ENCODE measurements around the gene EHMT1.

- no peak for TF ChIP-seq RAD21 (IDR thresholded peaks at IDR 0.05 in 1 of 2, conservative IDR thresholded peaks at IDR 0.05 in 1 of 2; ENCODE audit: low read depth in 2 of 2, low read length in 2 of 2)
- TF ChIP-seq POLR2AphosphoS5 (IDR thresholded peaks at IDR 0.05; ENCODE audit: low read depth, low read length): no peak
- no peak for TF ChIP-seq POLR2A (IDR thresholded peaks at IDR 0.05; ENCODE audit: control extremely low read depth in 1 of 2, low read depth in 2 of 2, low read length in 2 of 2)
- no peak for TF ChIP-seq CTCF (IDR thresholded peaks at IDR 0.05; ENCODE audit: control extremely low read depth in 1 of 3, insufficient read depth in 1 of 3, low read depth in 1 of 3, low read length in 3 of 3)
- no peak for TF ChIP-seq SP1 (IDR thresholded peaks at IDR 0.05; ENCODE audit: low read depth, low read length)
- no peak for TF ChIP-seq ATF2 (IDR thresholded peaks at IDR 0.05; ENCODE audit: low read length)
- no peak for TF ChIP-seq EGR1 (IDR thresholded peaks at IDR 0.05; ENCODE audit: borderline replicate concordance, low read depth, low read length)
- TF ChIP-seq CEBPB (IDR thresholded peaks at IDR 0.05; ENCODE audit: low read depth, low read length): no peak
- TF ChIP-seq TAF1 (IDR thresholded peaks at IDR 0.05; ENCODE audit: low read depth, low read length): no peak
- no peak for TF ChIP-seq BRCA1 (IDR thresholded peaks at IDR 0.05; ENCODE audit: low read depth, low read length)
- TF ChIP-seq USF2 (IDR thresholded peaks at IDR 0.05; ENCODE audit: low read length): no peak
Measured at GRCh38 chr9:137880160-137880975, 261.6 kb downstream of the EHMT1 start.

Data from H1 (cell line).